Caco-2 (cell line): Measurements from ENCODE around the gene BHLHE40. TPM values are rescaled to one million over a fixed set of nuclear protein-coding genes. Genes with fewer than 3 reads are reported as not detected.

Experiments used
- BruUV-seq: library from RNA; stranded (reverse); fragments of 400-500 nt; replicated peaks from 2 replicates; lab custom pipeline; 2021; lab: Mats Ljungman, UMichigan
- CTCF ChIA-PET: fragments of 300-600 bp; sonication (Branson Sonifier 250); formaldehyde crosslinking; loops from one replicate; lab custom pipeline; 2022; ENCODE audit warnings: antibody characterized with exemption; lab: Charles Lee
- POLR2A ChIA-PET: fragments of 300-600 bp; sonication (Branson Sonifier 250); formaldehyde crosslinking; loops from one replicate; lab custom pipeline; 2022; ENCODE audit warnings: antibody characterized with exemption; lab: Charles Lee
- DNase-seq, 2 experiments: peaks; one replicate each; pipeline versions ENCODE4 v3.0.0 to v3.0.0-alpha.2; 2020 to 2022
- H3K27me3 ChIP-seq: replicated peaks from 2 replicates; pipeline ENCODE4 v1.6.0; 2011; ENCODE audit warnings: low read length; ENCODE audit not compliant: control insufficient read depth, insufficient read depth
- H3K36me3 ChIP-seq: 2 replicates; pipeline ENCODE4 v1.5.1; 2011; ENCODE audit warnings: low read length; ENCODE audit not compliant: control insufficient read depth, insufficient read depth
- H3K4me1 ChIP-seq: fragments of 250-450 bp; sonication (Bioruptor Pico); 2 replicates; pipeline ENCODE4 v1.5.1; 2020; ENCODE audit warnings: mild to moderate bottlenecking
- H3K4me3 ChIP-seq: 2 replicates; pipeline ENCODE4 v1.5.1; 2011; ENCODE audit warnings: low read depth, mild to moderate bottlenecking, control low read depth, low read length
- H3K9me3 ChIP-seq: fragments of 250-450 bp; sonication (Bioruptor Pico); 2 replicates; pipeline ENCODE4 v1.5.1; 2020; ENCODE audit warnings: mild to moderate bottlenecking, moderate library complexity
- H3K27ac Mint-ChIP-seq: one replicate; pipeline ENCODE4 v1.8.0; 2022; ENCODE audit warnings: mixed read lengths; ENCODE audit not compliant: unreplicated experiment
- H3K27me3 Mint-ChIP-seq: one replicate; pipeline ENCODE4 v1.8.0; 2022; ENCODE audit warnings: mixed read lengths; ENCODE audit not compliant: insufficient read depth, unreplicated experiment
- H3K36me3 Mint-ChIP-seq: one replicate; pipeline ENCODE4 v1.8.0; 2022; ENCODE audit warnings: mild to moderate bottlenecking, mixed read lengths; ENCODE audit not compliant: insufficient read depth, unreplicated experiment
- H3K4me1 Mint-ChIP-seq: one replicate; pipeline ENCODE4 v1.8.0; 2022; ENCODE audit warnings: low read depth, mixed read lengths; ENCODE audit not compliant: unreplicated experiment
- H3K4me3 Mint-ChIP-seq: one replicate; pipeline ENCODE4 v1.8.0; 2022; ENCODE audit warnings: mild to moderate bottlenecking, moderate library complexity, mixed read lengths; ENCODE audit not compliant: unreplicated experiment
- H3K9me3 Mint-ChIP-seq: one replicate; pipeline ENCODE4 v1.8.0; 2022; ENCODE audit warnings: mixed read lengths; ENCODE audit not compliant: unreplicated experiment
- intact Hi-C: fragments of 100-400 bp; cut with micrococcal nuclease; formaldehyde crosslinking; loops from one replicate; pipeline ENCODE4 v1.10.0; 2022; ENCODE audit not compliant: unreplicated experiment
- total RNA-seq: library from RNA; stranded (reverse); gene quantifications from 2 replicates; pipeline ENCODE4 v1.2.3, GENCODE V29; 2022
- TF ChIP-seq, protein P1 (sequence below), 2 experiments: fragments of 200-600 bp in 1 of 2; IDR thresholded peaks; 1 replicate in 1 of 2; 2 replicates in 1 of 2; pipeline versions ENCODE4 v1.5.1 to v1.8.0; 2011 to 2022; ENCODE audit warnings: antibody characterized with exemption in 1 of 2, control low read depth in 1 of 2, inconsistent platforms in 1 of 2, low read depth in 1 of 2, low read length in 1 of 2, mild to moderate bottlenecking in 1 of 2, moderate library complexity in 1 of 2; ENCODE audit not compliant: insufficient read depth in 1 of 2, severe bottlenecking in 1 of 2, unreplicated experiment in 1 of 2

Gene BHLHE40
- total RNA-seq, 1 experiment from 2014 or later: 8.5 TPM

DNA sequence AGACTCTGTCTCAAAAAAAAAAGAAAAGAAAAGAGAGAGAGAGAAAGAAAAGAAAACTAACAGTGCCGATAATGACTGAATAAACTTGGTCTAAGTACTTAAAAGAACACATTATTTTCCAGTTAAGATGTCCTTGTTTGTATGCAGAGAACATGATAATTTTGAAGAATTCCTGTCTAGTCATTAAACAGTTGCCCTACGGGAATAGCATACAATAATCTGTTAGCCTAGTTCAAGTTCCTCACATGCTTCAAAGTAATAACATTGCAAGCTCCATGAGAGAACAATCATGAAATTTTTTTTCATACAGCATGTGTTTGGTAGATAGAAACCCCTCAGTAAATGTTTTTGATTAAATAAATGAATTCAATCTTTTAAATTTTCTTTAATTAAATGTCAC is 23.1 kb upstream of the BHLHE40 start:
- Mint-ChIP-seq H3K4me3 (no peak overlapping the region), H3K9me3 (peaks cover 10% of the 10 kb centered on the region), H3K4me1 (no peaks in the 10 kb centered on the region), H3K27ac (no peak overlapping the region), H3K36me3 (no peaks in the 10 kb centered on the region), H3K27me3 (no peaks in the 10 kb centered on the region)
- H3K4me3 ChIP-seq: no peak overlapping the region
- no peak for DNase-seq
- BruUV-seq: no TSS peak
- ChIA-PET POLR2A (no interaction called here), CTCF (no interaction called here)
- H3K4me1 ChIP-seq: no peaks in the 10 kb centered on the region
- TF ChIP-seq, protein P1, sequence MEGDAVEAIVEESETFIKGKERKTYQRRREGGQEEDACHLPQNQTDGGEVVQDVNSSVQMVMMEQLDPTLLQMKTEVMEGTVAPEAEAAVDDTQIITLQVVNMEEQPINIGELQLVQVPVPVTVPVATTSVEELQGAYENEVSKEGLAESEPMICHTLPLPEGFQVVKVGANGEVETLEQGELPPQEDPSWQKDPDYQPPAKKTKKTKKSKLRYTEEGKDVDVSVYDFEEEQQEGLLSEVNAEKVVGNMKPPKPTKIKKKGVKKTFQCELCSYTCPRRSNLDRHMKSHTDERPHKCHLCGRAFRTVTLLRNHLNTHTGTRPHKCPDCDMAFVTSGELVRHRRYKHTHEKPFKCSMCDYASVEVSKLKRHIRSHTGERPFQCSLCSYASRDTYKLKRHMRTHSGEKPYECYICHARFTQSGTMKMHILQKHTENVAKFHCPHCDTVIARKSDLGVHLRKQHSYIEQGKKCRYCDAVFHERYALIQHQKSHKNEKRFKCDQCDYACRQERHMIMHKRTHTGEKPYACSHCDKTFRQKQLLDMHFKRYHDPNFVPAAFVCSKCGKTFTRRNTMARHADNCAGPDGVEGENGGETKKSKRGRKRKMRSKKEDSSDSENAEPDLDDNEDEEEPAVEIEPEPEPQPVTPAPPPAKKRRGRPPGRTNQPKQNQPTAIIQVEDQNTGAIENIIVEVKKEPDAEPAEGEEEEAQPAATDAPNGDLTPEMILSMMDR (IDR thresholded peaks at IDR 0.05; ENCODE audit: insufficient read depth in 1 of 2, low read depth in 1 of 2, low read length in 1 of 2, severe bottlenecking in 1 of 2, unreplicated experiment in 1 of 2): no peak
- no peaks in the 10 kb centered on the region for H3K27me3 ChIP-seq
- H3K36me3 ChIP-seq: no peaks in the 10 kb centered on the region
- H3K9me3 ChIP-seq: peaks cover 10% of the 10 kb centered on the region
- intact Hi-C loops: no loop called here

DNA sequence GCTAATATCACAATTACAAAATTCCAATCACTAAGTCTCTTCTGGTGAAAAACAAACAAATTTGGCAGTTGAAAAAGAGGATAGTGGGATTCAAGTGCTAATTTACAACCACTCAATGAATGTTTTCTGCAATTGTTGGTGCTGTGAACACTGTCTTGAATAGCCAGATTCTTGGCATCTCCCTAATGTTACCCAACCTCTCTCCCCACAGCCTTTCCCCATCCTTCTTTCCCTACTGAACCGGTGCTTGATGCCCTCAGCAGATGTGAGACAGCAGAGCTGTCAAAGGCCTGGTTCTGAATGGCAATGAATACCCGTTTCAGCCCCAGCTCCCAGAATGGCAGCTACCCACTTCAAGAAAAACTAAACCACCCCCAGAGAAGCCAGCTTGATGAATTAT is 22.5 kb upstream of the BHLHE40 start:
- intact Hi-C loops: no loop called here
- no peaks in the 10 kb centered on the region for H3K36me3 Mint-ChIP-seq
- no peak overlapping the region for H3K4me3 Mint-ChIP-seq
- TF ChIP-seq, protein P1 (IDR thresholded peaks at IDR 0.05; ENCODE audit: insufficient read depth in 1 of 2, low read depth in 1 of 2, low read length in 1 of 2, severe bottlenecking in 1 of 2, unreplicated experiment in 1 of 2): no peak
- Histone ChIP-seq H3K4me1 (no peaks in the 10 kb centered on the region), H3K36me3 (no peaks in the 10 kb centered on the region), H3K9me3 (peaks cover 10% of the 10 kb centered on the region), H3K27me3 (no peaks in the 10 kb centered on the region), H3K4me3 (no peak overlapping the region)
- BruUV-seq: no TSS peak
- no peaks in the 10 kb centered on the region for H3K27me3 Mint-ChIP-seq
- no peak overlapping the region for H3K27ac Mint-ChIP-seq
- H3K9me3 Mint-ChIP-seq: peaks cover 10% of the 10 kb centered on the region
- POLR2A ChIA-PET: no interaction called here
- DNase-seq: no peak
- CTCF ChIA-PET: no interaction called here
- no peaks in the 10 kb centered on the region for H3K4me1 Mint-ChIP-seq

DNA sequence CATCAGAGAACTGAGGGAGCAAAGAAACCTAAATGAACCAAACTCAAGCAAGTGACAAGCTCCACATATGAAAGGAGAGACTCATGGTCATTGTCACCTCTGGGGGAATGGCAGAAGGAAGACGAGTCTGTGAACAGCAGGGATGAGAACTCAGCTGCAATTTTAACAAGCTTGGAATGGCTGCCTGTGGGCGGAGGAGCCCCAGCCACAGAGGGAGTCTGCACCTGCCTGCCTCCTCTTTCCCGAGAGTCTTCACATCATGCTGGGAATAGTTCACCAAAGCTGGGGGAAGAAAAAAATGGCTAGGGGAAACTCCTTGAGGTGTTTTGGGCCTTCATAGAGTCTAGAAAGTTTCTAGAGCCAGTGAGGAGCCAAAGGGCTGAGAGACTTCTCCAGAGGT is 21.3 kb upstream of the BHLHE40 start:
- Mint-ChIP-seq H3K27ac (no peak overlapping the region), H3K36me3 (no peaks in the 10 kb centered on the region), H3K27me3 (no peaks in the 10 kb centered on the region), H3K4me3 (no peak overlapping the region), H3K9me3 (peaks cover 10% of the 10 kb centered on the region), H3K4me1 (no peaks in the 10 kb centered on the region)
- POLR2A ChIA-PET: no interaction called here
- H3K4me3 ChIP-seq: no peak overlapping the region
- no peak for DNase-seq
- no peaks in the 10 kb centered on the region for H3K27me3 ChIP-seq
- no TSS peak for BruUV-seq
- intact Hi-C loops: no loop called here
- CTCF ChIA-PET: no interaction called here
- H3K9me3 ChIP-seq: peaks cover 10% of the 10 kb centered on the region
- no peaks in the 10 kb centered on the region for H3K4me1 ChIP-seq
- no peaks in the 10 kb centered on the region for H3K36me3 ChIP-seq
- TF ChIP-seq, protein P1 (IDR thresholded peaks at IDR 0.05; ENCODE audit: insufficient read depth in 1 of 2, low read depth in 1 of 2, low read length in 1 of 2, severe bottlenecking in 1 of 2, unreplicated experiment in 1 of 2): no peak
